Inferior parietal cortex (tissue), 1 donor: ENCODE data around the gene PGLYRP3.
"Not testable (repeated sequence)": the region's sequence is repeated elsewhere in the genome, so short reads cannot be mapped to it uniquely, and the experiment has no call there.

Experiments
- DNase-seq: peaks from one replicate; pipeline ENCODE4 v3.0.0-alpha.2; 2016; ENCODE audit errors: extremely low spot score

PGLYRP3 gene

DNA sequence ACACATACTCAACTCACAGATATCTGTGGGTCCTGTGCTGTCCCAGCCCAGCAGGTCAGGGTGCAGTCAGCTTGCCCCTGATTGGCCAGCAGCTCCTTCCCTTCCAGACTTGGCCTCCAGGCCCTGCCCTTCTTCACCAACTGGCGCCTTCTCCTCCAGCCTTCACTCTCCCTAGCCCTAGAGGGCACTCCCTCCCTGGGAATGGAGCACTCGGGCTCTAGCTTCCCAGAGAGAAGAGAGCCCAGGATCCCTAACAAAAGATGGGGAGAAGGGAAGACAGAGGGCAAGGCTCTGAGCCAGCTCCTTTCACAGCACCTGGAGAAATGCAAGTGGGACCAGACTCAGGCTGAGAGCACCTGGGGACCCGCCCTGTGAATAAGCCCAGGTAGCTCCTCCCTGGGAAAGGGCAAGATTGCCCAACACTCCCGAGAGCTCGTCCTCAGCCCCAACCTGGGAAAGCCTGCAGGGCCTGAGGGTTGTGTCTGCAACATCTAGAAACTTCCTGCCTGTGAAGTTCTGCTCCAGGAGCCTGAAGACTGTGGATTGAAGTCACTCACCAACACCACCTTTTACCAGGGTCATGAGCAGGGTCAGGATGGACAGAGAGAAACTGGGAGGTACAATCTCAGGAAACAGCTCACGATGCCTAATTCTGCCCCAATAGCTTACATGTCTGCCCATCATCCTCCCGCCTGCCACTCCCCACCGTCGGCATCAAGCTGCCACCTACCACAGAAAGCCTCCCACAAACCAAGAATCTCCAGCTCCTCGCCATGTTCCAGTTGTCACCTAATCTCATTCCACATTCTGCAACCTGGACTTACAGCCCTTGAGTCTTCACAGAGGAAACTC lies 36.0 kb upstream of the PGLYRP3 start, which contains the start of gene PGLYRP4:
Gene PGLYRP4, minus strand, starts transcription at position 331 of the 852 bp plus-strand sequence. CDS start 909 bp downstream, outside the sequence.
- DNase-seq = no peak

DNA sequence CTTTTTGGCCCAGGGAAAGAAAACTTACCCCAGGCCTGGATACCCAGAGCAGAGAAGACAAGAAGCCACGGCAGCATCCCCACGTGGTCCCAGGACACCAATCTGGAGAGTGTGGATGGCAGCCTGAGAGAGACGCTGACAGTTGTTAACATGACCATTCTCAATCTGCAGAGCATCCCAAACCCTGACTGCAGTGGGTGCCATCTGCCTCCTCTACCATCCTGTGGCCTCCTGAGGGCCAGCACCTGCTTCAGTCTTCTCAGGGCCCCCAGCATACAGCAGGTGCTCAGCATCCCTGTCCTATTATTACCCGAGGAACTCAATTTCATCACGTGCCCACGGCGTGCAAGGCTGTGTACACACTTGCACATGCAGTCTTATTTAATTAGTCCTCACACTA lies 35.1 kb upstream of the PGLYRP3 start:
- DNase-seq = no peak

DNA sequence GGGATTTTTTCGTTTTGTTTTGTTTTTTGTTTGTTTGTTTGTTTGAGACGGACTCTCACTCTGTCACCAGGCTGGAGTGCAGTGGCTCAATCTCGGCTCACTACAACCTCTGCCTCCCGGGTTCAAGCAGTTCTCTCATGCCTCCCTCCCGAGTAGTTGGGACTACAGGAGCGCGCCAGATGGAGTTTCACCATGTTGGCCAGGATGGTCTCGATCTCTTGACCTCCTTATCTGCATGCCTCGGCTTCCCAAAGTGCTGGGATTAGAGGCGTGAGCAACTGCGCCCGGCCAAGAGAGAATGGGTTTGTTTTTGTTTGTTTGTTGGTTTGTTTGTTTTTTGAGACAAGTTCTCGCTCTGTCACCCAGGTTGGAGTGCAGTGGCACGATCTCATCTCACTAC lies 34.3 kb upstream of the PGLYRP3 start:
- not testable (repeated sequence) for DNase-seq

DNA sequence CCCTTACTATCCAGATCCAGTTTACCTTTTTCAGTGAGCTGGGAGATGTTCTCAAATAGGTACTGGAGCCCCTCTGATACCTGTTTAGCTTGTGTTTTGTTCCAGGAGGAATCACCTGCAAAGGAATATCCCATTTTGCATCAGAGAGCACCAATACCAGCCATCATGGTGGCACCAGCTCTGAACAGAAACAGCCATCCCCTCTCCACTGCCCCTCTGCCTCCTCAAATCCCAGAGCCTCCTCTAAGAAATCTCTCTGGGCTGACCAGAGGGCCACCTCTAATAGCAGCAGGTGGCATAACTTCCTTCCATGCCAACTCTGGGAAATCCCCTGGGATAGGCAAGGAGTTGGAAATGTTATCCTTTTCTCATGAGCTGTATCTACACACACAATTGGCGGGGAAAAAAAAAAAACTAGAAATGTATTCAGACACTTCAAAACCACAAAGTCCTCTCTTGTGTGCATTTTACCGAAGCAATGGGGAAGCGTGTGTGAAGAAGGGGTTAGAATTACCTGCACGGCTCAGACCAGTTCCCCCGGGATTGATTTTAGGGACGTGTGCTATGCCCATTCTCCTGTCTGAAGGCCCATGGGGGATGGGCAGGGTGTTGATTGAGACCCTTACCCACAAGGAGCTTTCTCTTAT lies 33.4 kb upstream of the PGLYRP3 start:
- no peak for DNase-seq

DNA sequence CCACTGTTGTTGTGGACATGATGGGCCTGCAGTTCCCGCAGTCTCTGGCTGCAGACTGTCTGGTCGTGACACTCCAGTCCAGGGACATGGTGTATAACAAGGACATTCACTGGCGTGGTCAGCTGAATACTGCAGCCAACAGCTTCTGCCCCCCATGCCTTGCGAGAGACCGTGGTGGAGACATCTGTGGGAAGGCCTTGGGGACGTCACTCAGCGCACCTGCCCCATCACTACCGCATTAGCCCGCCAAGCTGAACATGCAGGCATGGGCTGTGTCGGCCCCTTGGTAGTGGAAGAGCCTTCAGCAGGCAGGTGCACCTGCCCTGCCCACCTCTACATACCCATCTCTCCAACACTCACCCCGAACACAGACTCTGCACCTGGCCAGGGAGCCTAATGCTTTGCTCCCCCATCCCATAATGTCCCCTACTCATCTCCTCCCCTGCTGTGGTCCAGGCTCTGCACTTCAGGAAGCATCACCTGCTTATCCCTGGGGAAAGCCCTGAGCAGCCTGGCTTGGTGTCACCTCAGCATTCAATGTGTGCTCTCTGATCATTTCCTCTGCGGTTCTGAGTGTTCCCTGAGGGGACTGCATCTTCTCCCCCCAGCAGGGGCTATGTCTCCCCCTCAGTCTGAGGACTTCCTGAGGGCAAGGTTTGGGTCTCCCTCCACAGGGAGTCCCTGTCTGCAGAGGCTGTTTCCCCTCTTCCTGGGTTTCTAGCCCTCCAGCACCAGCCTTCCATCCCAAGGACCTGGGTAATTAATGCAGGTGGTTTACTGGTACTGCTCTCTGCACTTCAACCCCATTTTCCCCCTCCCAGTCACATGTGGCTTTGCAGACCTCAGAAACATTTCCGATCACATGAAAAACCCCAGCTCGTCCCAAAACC lies 32.7 kb upstream of the PGLYRP3 start:
- no peak for DNase-seq

DNA sequence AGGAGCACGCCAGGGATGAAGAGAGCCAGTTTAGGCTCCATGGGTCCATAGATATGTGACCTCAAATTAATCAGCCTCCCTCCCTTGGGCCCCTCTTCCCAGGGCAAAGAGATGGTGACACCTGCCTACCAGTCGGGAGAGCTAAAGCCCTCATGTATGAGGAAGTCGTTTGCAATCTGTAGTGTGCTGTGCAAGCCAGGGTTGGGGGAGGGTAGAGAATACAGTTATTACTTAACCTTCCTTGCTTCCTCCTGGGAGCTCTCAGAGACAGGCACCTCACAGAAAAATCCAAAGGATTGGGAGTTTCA lies 31.9 kb upstream of the PGLYRP3 start:
- DNase-seq = no peak

DNA sequence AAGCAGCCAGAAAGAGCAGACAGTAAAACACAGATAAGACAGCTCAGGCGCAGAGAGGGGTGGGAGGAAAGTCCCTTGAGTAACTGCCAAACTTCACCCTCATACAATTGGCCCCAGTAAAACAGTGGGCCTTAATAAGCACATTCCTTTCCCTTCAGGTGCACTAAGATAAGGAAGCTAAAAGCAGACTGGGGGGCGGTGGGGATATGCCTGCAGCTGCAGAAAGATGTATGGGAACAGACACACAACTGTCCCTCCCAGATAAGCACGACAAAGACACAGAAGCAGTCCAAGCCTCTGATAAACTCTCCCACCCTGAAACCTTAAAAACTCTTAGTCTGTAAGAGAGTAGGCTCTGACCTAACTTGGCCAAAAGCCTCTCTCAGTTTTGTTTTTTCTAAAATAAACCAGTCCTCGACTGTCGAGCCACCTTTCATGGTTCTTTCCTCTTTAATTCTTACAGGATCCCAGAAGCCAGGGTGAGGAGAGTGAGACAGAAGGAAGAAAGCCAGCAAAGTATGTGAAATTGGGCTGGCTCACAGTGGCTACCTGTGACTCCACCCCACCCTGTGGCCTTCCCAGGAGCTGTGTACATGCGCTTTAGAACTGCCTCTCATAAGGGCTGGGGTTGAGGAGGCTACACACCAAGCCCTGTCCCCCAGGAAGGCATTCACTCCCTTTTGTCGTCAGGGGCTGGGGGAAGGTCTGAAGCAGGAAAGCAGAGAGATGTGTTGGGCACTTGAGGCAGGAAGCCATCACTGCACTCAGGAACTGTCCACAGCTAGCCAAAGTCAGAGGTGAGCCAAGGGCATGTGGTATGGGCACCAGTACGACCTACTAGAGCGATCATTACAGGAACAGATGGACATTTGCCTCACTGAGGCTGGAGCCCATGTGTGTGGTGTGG lies 31.3 kb upstream of the PGLYRP3 start:
- DNase-seq = no peak

DNA sequence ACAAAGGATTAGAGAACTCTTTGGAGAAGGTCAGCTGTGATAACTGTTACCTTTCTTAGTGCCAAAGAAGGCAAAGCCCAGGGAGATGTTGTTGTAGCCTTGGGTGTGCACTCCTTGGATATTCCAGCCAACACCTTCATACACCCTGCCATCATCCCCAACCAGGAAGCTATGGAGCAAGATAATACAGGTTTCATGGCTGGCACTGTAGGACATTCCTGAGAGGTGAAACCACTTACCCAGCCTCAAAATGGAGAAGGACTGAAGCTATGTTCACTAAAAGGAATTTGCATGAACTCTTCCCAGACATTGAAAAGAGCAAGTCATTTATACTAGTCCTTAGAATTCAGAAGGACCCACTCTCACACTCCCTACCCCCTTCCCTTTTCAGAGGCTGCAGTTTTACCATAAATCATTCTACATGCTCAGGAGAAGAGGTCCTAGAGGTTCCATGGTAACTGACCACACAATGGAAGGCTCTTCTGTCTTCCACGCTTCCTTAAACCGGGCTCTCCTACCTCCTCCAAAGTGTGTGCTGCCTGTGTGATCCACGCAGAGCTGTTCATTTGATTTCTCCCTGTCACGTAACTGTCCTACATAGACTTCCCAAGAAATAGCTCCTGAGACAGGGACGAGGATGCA lies 30.4 kb upstream of the PGLYRP3 start:
- no peak for DNase-seq

DNA sequence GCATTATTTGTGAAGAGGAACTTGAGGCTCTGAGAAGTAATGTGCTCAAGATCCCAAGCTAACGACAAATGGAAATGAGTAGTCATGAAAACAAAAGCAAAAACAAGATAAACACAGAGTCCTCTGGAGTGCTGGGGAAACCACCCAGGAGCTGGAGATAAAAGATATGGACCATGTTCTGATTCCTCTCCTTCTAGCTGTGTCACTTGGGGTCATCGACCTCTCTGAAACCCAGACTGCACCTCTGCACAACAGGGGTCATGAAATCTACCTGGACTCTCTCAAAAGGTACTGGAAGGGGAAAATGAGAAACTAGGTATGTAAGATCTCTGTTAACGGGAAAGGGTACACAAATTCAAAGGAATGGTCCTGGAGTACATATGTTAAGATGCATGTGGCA lies 29.4 kb upstream of the PGLYRP3 start:
- DNase-seq = no peak

DNA sequence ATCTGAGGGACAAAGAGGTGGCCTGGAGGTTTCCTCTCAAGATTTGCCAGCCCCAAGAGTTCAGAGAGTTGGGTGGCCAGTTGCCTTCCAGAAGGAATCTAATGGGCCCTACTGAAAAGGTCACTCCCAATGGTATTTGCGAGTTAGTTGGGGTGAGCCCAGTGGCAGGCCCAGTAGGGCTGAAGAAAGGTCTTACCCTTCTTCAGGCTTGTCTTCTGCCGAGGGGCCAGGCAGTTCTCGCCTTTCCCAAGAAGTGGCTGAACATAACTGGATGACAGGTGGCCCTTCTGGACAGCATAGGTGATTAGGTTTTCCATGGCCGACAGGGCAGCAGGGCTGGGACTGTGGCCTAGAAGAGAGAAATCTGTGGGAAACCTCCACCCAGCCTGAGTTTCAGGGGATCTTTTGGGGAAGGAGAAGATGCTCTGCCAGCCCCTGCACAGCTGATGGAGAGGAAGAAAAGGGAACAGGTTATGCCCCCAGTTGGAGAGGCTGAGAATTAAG lies 28.7 kb upstream of the PGLYRP3 start:
- no peak for DNase-seq

DNA sequence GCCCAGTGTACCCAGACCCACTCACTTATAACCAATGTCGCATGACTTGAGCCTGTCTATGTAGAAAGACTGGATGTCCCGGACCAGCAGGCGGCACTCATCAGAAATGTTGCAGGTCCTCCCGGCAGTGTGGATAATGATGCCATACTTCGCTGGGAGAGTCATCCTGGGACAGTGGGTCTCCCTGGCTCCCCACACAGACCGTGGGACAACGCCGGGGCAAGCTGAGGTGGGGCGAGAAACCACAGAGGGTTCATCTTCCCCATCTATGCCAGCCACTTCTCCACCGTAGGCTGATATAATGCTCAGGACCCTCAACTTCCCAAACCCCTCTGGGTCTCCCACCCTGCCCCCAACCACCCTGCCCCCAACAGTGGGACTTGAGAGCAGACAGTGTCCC lies 27.6 kb upstream of the PGLYRP3 start:
- DNase-seq = no peak

DNA sequence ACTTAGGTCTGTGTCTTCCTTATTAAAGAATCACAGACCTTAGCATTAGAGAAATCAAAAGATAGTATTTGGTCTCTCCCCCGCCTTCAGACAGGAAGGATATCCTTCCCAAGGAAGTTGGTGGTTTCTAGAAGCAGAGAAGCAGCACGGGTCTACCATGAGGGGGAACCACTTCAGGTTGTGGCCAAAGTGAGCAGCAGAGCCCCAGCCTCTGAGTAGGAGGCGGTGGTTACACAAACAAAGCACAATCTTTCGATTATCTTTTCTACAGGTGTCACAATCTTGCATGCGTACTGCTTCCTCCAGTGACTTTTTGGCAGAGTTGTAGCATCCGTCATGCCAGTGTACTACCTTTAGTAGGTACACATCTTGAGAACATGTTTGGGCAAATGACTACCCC lies 27.1 kb upstream of the PGLYRP3 start:
- no peak for DNase-seq

DNA sequence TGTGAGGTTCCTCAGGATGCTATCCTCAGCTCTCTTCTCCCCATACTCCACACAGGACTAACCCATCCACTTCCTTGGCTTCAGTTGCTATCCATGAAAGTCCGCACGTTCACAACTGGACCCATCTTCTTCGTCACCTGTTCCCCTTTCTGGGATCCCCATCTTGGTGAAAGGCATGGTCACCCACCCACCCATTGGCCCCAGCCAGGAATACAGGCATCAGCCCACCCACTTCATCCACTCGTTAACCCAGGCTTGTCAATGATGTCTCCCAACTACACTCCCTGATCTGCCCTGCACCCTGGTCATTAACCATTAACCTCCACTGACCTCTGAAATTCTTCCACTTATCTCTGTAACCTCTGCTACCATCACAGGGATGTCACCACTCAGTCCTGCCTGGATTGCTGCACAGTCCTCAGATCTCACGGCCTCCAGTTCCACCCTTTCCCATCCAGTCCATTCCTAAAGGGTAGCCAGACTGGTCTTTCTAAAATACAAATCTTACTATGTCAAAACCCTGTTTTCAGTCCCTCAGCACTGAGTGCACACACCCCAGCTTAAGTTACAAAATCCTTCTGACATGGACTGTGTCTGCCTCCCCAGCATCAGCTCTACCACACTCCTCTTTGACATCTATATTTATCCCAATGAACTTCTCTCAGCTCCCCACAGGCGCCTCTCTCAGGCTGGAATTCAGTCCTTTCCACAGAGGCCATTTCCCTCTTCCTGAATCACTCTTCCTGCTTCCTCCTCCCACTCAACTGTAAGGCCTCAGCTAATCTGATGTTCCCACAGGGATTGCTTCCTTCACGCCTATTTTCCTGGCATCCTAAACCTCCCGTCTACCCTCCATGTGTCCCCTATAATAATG lies 25.5 kb upstream of the PGLYRP3 start:
- no peak for DNase-seq

DNA sequence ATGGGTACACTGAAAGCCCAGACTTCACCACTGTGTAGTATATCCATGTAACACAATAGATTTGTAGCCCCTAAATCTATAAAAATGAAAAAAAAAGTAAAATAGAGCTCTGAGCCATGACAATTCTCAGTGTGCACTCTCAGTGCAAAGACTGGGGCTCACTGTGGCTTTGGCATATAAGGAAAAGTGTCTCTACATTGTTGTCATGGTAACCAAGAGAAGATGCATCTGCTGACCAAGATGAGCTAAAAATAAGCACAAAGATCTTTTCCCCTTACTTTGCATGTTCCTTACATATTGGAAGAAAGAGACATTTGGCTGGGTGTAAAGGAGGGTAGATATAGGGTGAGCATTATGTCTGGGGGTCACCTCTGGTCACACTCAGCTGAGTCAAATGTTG lies 23.9 kb upstream of the PGLYRP3 start:
- peak; percentile 53 for DNase-seq

DNA sequence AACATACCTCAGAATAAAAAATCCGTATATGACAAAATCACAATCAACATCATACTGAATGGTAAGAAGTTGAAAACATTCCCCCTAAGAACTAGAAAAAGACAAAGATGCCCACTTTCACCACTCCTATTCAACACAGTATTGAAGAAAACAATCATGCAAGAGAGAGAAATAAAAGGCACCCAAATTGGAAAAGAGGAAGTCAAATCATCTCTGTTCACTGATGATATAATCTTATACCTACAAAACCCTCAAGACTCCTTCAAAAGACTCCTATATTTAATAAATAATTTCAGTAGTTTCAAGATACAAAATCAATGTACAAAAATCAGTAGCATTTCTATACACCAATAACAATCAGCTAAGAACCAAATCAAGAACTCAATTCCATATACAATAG lies 21.1 kb upstream of the PGLYRP3 start:
- DNase-seq = no peak

DNA sequence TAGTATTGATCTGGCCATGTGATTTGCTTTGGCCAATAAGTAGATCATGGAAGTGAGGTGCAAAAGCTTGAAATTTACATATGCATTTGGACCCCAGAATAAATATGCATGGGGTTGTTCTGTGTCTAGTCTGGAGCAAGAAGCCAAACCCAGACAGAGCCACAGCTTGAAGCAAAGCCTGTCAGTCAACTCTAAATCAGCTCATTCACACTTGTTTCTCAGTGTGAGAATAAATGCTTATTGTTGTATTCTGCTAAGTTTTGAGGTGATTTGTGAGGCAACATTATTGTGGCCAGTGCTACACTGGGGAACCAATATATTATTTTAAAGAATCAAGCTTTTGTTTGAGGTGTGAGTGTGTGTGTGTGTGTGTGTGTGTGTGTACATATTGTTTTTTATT lies 12.2 kb upstream of the PGLYRP3 start:
- DNase-seq = peak; percentile 11

DNA sequence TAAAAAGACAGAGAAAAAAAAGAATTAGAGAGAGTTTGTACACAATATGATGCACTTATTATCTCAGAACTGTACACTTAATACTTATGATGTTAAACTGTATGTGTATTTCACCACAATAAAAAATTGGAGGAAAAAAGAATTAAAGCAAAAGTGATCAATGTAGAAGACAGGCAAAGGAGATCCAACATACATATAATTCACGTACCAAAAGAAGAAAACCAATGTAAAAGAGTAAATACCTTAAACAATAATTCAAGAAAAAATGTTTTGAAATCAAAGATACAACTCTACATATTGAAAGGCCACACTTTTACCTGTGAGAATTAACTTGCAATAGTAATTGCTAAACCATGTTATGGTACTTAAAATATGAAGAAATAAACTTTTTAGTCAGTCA lies 9.8 kb upstream of the PGLYRP3 start:
- DNase-seq = no peak

DNA sequence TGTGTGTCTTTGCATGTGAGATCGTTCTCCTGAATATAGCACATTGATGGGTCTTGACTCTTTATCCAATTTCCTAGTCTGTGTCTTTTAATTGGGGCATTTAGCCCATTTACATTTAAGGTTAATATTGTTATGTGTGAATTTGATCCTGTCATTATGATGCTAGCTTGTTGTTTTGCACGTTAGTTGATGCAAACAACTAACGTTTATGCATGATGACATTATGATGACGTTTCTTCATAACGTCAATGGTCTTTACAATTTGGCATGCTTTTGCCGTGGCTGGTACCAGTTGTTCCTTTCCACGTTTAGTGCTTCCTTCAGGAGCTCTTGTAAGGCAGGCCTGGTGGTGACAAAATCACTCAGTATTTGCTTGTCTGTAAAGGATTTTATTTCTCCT lies 5.4 kb upstream of the PGLYRP3 start:
- DNase-seq = not testable (repeated sequence)

DNA sequence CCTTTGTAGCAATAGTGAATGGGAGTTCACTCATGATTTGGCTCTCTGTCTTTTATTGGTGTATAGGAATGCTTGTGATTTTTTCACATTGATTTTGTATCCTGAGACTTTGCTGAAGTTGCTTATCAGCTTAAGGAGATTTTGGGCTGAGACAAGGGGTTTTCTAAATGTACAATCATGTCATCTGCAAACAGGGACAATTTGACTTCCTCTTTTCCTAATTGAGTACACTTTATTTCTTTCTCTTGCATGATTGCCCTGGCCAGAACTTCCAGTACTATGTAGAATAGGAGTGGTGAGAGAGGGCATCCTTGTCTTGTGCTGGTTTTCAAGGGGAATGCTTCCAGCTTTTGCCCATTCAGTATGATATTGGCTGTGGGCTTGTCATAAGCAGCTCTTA lies 3.3 kb upstream of the PGLYRP3 start:
- DNase-seq = not testable (repeated sequence)

DNA sequence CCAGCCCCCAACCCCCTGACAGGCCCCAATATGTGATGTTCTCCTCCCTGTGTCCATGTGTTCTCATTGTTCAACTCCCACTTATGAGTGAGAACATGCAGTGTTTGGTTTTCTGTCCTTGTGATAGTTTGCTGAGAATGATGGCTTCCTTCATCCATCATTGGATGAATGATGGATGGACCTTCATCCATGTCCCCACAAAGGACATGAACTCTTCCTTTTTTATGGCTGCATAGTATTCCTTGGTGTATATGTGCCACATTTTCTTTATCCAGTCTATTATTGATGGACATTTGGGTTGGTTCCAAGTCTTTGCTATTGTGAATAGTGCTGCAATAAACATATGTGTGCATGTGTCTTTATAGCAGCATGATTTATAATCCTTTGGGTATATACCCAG lies 1.6 kb upstream of the PGLYRP3 start:
- not testable (repeated sequence) for DNase-seq
